GM23338 (cell line): Measurements from ENCODE around the gene PRCD. TPM values are rescaled to one million over a fixed set of nuclear protein-coding genes. Genes with fewer than 3 reads are reported as not detected.

ENCODE experiments used
- ATAC-seq: fragments of 200-7000 bp; cut with Tn5 transposase; 3 replicates; pipeline ENCODE4 v1.9.1; 2020
- DNase-seq: peaks from one replicate; pipeline ENCODE4 v3.0.0-alpha.2; 2015; ENCODE audit warnings: low spot score
- H2AFZ ChIP-seq: fragments of 200-600 bp; sonication (generic); 2 replicates; pipeline ENCODE4 v1.8.0; 2016; ENCODE audit warnings: antibody characterized with exemption, mild to moderate bottlenecking, moderate library complexity
- H3F3A ChIP-seq: fragments of 200-600 bp; sonication (generic); replicated peaks from 2 replicates; pipeline ENCODE4 v1.8.0; 2017; ENCODE audit warnings: antibody characterized with exemption, mixed run types, low read depth
- H3K27ac ChIP-seq: fragments of 200-600 bp; sonication (generic); 2 replicates; pipeline ENCODE4 v1.6.1; 2016; ENCODE audit warnings: low read depth
- H3K27me3 ChIP-seq: fragments of 200-600 bp; sonication (generic); 2 replicates; pipeline ENCODE4 v1.8.0; 2016; ENCODE audit warnings: mild to moderate bottlenecking, mixed run types, moderate library complexity; ENCODE audit not compliant: insufficient read depth
- H3K36me3 ChIP-seq: fragments of 200-600 bp; sonication (generic); 2 replicates; pipeline ENCODE4 v1.8.0; 2016; ENCODE audit warnings: mild to moderate bottlenecking; ENCODE audit not compliant: insufficient read depth
- H3K4me1 ChIP-seq: fragments of 200-600 bp; sonication (generic); 2 replicates; pipeline ENCODE4 v1.8.0; 2016; ENCODE audit warnings: mild to moderate bottlenecking, moderate library complexity; ENCODE audit not compliant: insufficient read depth
- H3K4me2 ChIP-seq: fragments of 200-600 bp; sonication (generic); 2 replicates; pipeline ENCODE4 v1.7.1; 2017; ENCODE audit warnings: mixed run types
- H3K4me3 ChIP-seq: fragments of 200-600 bp; sonication (generic); 2 replicates; pipeline ENCODE4 v1.6.1; 2016; ENCODE audit warnings: mixed run types
- H3K79me2 ChIP-seq: fragments of 200-600 bp; sonication (generic); replicated peaks from 2 replicates; pipeline ENCODE4 v1.8.0; 2017; ENCODE audit warnings: mild to moderate bottlenecking; ENCODE audit not compliant: insufficient read depth
- H3K9me2 ChIP-seq: fragments of 200-600 bp; sonication (generic); 2 replicates; pipeline ENCODE4 v1.8.0; 2017; ENCODE audit not compliant: insufficient read depth
- H4K20me1 ChIP-seq: fragments of 200-600 bp; sonication (generic); replicated peaks from 2 replicates; pipeline ENCODE4 v1.8.0; 2017; ENCODE audit warnings: mild to moderate bottlenecking; ENCODE audit not compliant: insufficient read depth
- H3K27ac Mint-ChIP-seq: 2 replicates; pipeline ENCODE4 v1.8.0; 2020; ENCODE audit warnings: inconsistent platforms, mild to moderate bottlenecking, moderate library complexity, mixed read lengths
- H3K27me3 Mint-ChIP-seq: 3 replicates; pipeline ENCODE4 v1.8.0; 2022; ENCODE audit warnings: low read depth, mild to moderate bottlenecking, moderate library complexity, mixed read lengths, inconsistent platforms; ENCODE audit not compliant: insufficient read depth, poor library complexity
- H3K36me3 Mint-ChIP-seq: 3 replicates; pipeline ENCODE4 v1.8.0; 2021; ENCODE audit warnings: low read depth, mild to moderate bottlenecking, inconsistent platforms, moderate library complexity, mixed read lengths
- H3K4me1 Mint-ChIP-seq: 3 replicates; pipeline ENCODE4 v1.8.0; 2020; ENCODE audit warnings: mild to moderate bottlenecking, inconsistent platforms, mixed read lengths
- H3K4me3 Mint-ChIP-seq: 3 replicates; pipeline ENCODE4 v1.8.0; 2021; ENCODE audit warnings: moderate library complexity, mild to moderate bottlenecking, inconsistent platforms, mixed read lengths
- H3K9me3 Mint-ChIP-seq: 3 replicates; pipeline ENCODE4 v1.8.0; 2020; ENCODE audit warnings: moderate library complexity, mild to moderate bottlenecking, inconsistent platforms, mixed read lengths
- CREB1 ChIP-seq: fragments of 250-450 bp; sonication (Bioruptor Pico); IDR thresholded peaks from 2 replicates; pipeline ENCODE4 v1.5.0; 2020; ENCODE audit warnings: low read depth, mild to moderate bottlenecking, moderate library complexity
- CTCF ChIP-seq, 2 experiments: fragments of 200-600 bp in 1 of 2; sonication (generic) in 1 of 2; conservative IDR thresholded peaks; 2 replicates each; pipeline versions ENCODE4 v1.5.1 to v1.6.1; 2016 to 2017; ENCODE audit warnings: antibody characterized with exemption in 2 of 2, low read depth in 2 of 2, mild to moderate bottlenecking in 2 of 2, moderate library complexity in 1 of 2
- ETS1 ChIP-seq: IDR thresholded peaks from 2 replicates; pipeline ENCODE4 v1.6.1; 2016; ENCODE audit warnings: antibody characterized with exemption
- EZH2 ChIP-seq: fragments of 200-600 bp; sonication (generic); IDR thresholded peaks from one replicate; pipeline ENCODE4 v1.8.0; 2017; ENCODE audit warnings: antibody characterized with exemption, mild to moderate bottlenecking, low read depth; ENCODE audit not compliant: unreplicated experiment
- EZH2phosphoT487 ChIP-seq: fragments of 200-600 bp; sonication (generic); IDR thresholded peaks from one replicate; pipeline ENCODE4 v1.8.1; 2018; ENCODE audit warnings: antibody characterized with exemption; ENCODE audit not compliant: unreplicated experiment
- JUNB ChIP-seq: IDR thresholded peaks from one replicate; pipeline ENCODE4 v1.6.1; 2016; ENCODE audit warnings: antibody characterized with exemption; ENCODE audit not compliant: unreplicated experiment
- NANOG ChIP-seq: IDR thresholded peaks from 2 replicates; pipeline ENCODE4 v1.6.1; 2016; ENCODE audit warnings: antibody characterized with exemption, borderline replicate concordance
- POLR2AphosphoS5 ChIP-seq: IDR thresholded peaks from 2 replicates; pipeline ENCODE4 v1.6.1; 2016; ENCODE audit warnings: antibody characterized with exemption, low read depth
- REST ChIP-seq: IDR thresholded peaks from one replicate; pipeline ENCODE4 v1.6.1; 2018; ENCODE audit warnings: antibody characterized with exemption; ENCODE audit not compliant: unreplicated experiment
- STAT1 ChIP-seq: IDR thresholded peaks from one replicate; pipeline ENCODE4 v1.6.1; 2016; ENCODE audit warnings: antibody characterized with exemption; ENCODE audit not compliant: unreplicated experiment
- ZNF114 ChIP-seq: fragments of 250-450 bp; sonication (Bioruptor Pico); IDR thresholded peaks from 2 replicates; pipeline ENCODE4 v1.5.0; 2020; ENCODE audit warnings: mild to moderate bottlenecking, moderate library complexity
- ZNF331 ChIP-seq: fragments of 250-450 bp; sonication (Bioruptor Pico); IDR thresholded peaks from 2 replicates; pipeline ENCODE4 v1.5.0; 2020; ENCODE audit warnings: low read depth, mild to moderate bottlenecking, moderate library complexity
- ZNF462 ChIP-seq: fragments of 250-450 bp; sonication (Bioruptor Pico); IDR thresholded peaks from 2 replicates; pipeline ENCODE4 v1.5.0; 2020; ENCODE audit warnings: mild to moderate bottlenecking, moderate library complexity
- polyA plus RNA-seq: library from polyadenylated mRNA; unstranded; fragments of >200 nt; fragmentation: Nextera tagmentation; extraction: Ambion mirVana; gene quantifications from 2 replicates; pipeline ENCODE4 v1.2.1, GENCODE V29; 2016
- total RNA-seq: library from RNA; depleted of rRNA; stranded (reverse); fragments of >200 nt; shearing (Covaris generic); gene quantifications from 2 replicates; pipeline ENCODE4 v1.2.3, GENCODE V29; 2014

Gene PRCD
- total and polyA plus RNA-seq, 2 experiments from 2014 or later = 0.38 to 1.6 TPM

GRCh38 chr17:76540381-76541300, 797 bp downstream of the PRCD start:
- Histone ChIP-seq H3K36me3 (no peaks in the 10 kb centered on the region), H3K27me3 (peaks cover 42% of the 10 kb centered on the region), H3K4me2 (peak overlapping the region; percentile 77), H2AFZ (peak overlapping the region; percentile 67), H3K9me2 (no peaks in the 10 kb centered on the region), H3K27ac (no peak overlapping the region), H3K4me3 (peak overlapping the region; percentile 52), H4K20me1 (no peaks in the 10 kb centered on the region), H3K4me1 (peaks cover 15% of the 10 kb centered on the region), H3K79me2 (no peaks in the 10 kb centered on the region), H3F3A (0 out of 2 replicates have a peak, but pooled peaks cover 5% of the 10 kb centered on the region)
- Mint-ChIP-seq H3K4me1 (peaks cover 44% of the 10 kb centered on the region), H3K27ac (no peak overlapping the region), H3K9me3 (no peaks in the 10 kb centered on the region; the same call in 2 of the 3 replicates), H3K27me3 (peaks cover 53% of the 10 kb centered on the region), H3K4me3 (peak overlapping the region; percentile 77), H3K36me3 (no peaks in the 10 kb centered on the region)
- ATAC-seq (peak; percentile 81), DNase-seq (peak; percentile 99)
- TF ChIP-seq ZNF114 (CRISPR knock-in tag) = no peak
- no peak for TF ChIP-seq EZH2phosphoT487
- TF ChIP-seq EZH2 = no peak
- TF ChIP-seq NANOG = no peak
- TF ChIP-seq STAT1 = no peak
- no peak for TF ChIP-seq ZNF462 (CRISPR knock-in tag)
- no peak for TF ChIP-seq ETS1
- no peak for TF ChIP-seq ZNF331 (CRISPR knock-in tag)
- no peak for TF ChIP-seq JUNB
- no peak for TF ChIP-seq REST
- no peak for TF ChIP-seq CTCF (conservative IDR thresholded peaks at IDR 0.05; ENCODE audit: low read depth in 2 of 2)
- peak; percentile 81 for TF ChIP-seq POLR2AphosphoS5
- peak; percentile 75 for TF ChIP-seq CREB1 (CRISPR knock-in tag)
